ENCODE data around the gene PTPN2. TPM values are rescaled to one million over a fixed set of nuclear protein-coding genes. Genes with fewer than 3 reads are reported as not detected.

Gene PTPN2
- total and polyA plus RNA-seq, 2 experiments from 2014 or later, result 49.9 to 65.5 TPM

GRCh38 chr18:12924616-12925015, 40.6 kb upstream of the PTPN2 start:
- DNase-seq (ENCODE audit: low spot score) (no peak), ATAC-seq (no peak)
- H3K4me3 Mint-ChIP-seq, result no peak overlapping the region
- H3K4me1 ChIP-seq (ENCODE audit: insufficient read depth), result no peaks in the 10 kb centered on the region
- H3K27ac Mint-ChIP-seq, result no peak overlapping the region
- H3K36me3 ChIP-seq (ENCODE audit: insufficient read depth), result no peaks in the 10 kb centered on the region
- H3K27me3 ChIP-seq (ENCODE audit: insufficient read depth), result no peaks in the 10 kb centered on the region
- no peaks in the 10 kb centered on the region for H3K79me2 ChIP-seq (replicated peaks; ENCODE audit: insufficient read depth)
- H3K4me2 ChIP-seq, result no peak overlapping the region
- 0 out of 2 replicates have a peak overlapping the region, but pooled peaks have one; percentile 38 for H2AFZ ChIP-seq
- H3K4me1 Mint-ChIP-seq, result no peaks in the 10 kb centered on the region; the same call in 2 of the 3 replicates
- no peak for TF ChIP-seq CTCF (conservative IDR thresholded peaks at IDR 0.05; ENCODE audit: low read depth in 2 of 2)
- TF ChIP-seq POLR2AphosphoS5 (IDR thresholded peaks at IDR 0.05; ENCODE audit: low read depth), result no peak
- no peak for TF ChIP-seq STAT1 (IDR thresholded peaks at IDR 0.05; ENCODE audit: unreplicated experiment)
- no peak for TF ChIP-seq ZNF462 (CRISPR knock-in tag; IDR thresholded peaks at IDR 0.05)
- no peak for TF ChIP-seq CREB1 (CRISPR knock-in tag; IDR thresholded peaks at IDR 0.05; ENCODE audit: low read depth)
- TF ChIP-seq REST (IDR thresholded peaks at IDR 0.05; ENCODE audit: unreplicated experiment), result no peak
- no peak for TF ChIP-seq EZH2phosphoT487 (IDR thresholded peaks at IDR 0.05; ENCODE audit: unreplicated experiment)
- no peak for TF ChIP-seq JUNB (IDR thresholded peaks at IDR 0.05; ENCODE audit: unreplicated experiment)
- no peak for TF ChIP-seq ZNF114 (CRISPR knock-in tag; IDR thresholded peaks at IDR 0.05)
- TF ChIP-seq ETS1 (IDR thresholded peaks at IDR 0.05), result no peak
- H3F3A ChIP-seq (replicated peaks; ENCODE audit: low read depth), result no peaks in the 10 kb centered on the region
- no peaks in the 10 kb centered on the region for H3K36me3 Mint-ChIP-seq (ENCODE audit: low read depth)
- H3K4me3 ChIP-seq, result no peak overlapping the region
- no peak overlapping the region for H3K27ac ChIP-seq (ENCODE audit: low read depth)
- H3K9me3 Mint-ChIP-seq, result no peaks in the 10 kb centered on the region
- no peaks in the 10 kb centered on the region for H4K20me1 ChIP-seq (replicated peaks; ENCODE audit: insufficient read depth)
- H3K27me3 Mint-ChIP-seq (ENCODE audit: insufficient read depth, low read depth, poor library complexity), result no peaks in the 10 kb centered on the region
- H3K9me2 ChIP-seq (ENCODE audit: insufficient read depth), result no peaks in the 10 kb centered on the region; the same call in 1 of the 2 replicates

Measured in GM23338 (cell line).